GM21515 (cell line): ENCODE data around the gene SGSM2.

Experiments
- ATAC-seq: cut with Tn5 transposase; IDR thresholded peaks from one replicate; pipeline ENCODE4 v1.9.1; 2021; ENCODE audit not compliant: unreplicated experiment

SGSM2 gene

GRCh38 chr17:2335726-2336214 lies 1.5 kb upstream of the SGSM2 start:
- ATAC-seq, result no peak

GRCh38 chr17:2336215-2336851 lies 968 bp upstream of the SGSM2 start, which contains the start of gene TSR1:
Gene TSR1 (minus strand): TSS chr17:2336457. CDS start chr17:2336427, 30 bp downstream.
- ATAC-seq, result peak; percentile 85

GRCh38 chr17:2337544-2338314 lies 428 bp downstream of the SGSM2 start:
- peak; percentile 3 for ATAC-seq

- no peak for ATAC-seq
Observed at GRCh38 chr17:2338315-2338657, 985 bp downstream of the SGSM2 start.

- ATAC-seq, result no peak
Observed at GRCh38 chr17:2343421-2343820, 6.1 kb downstream of the SGSM2 start.

- ATAC-seq, result no peak
Observed at GRCh38 chr17:2344528-2344927, 7.2 kb downstream of the SGSM2 start.

GRCh38 chr17:2346475-2346874 lies 9.2 kb downstream of the SGSM2 start:
- ATAC-seq, result no peak

- no peak for ATAC-seq
Observed at GRCh38 chr17:2347805-2348685, 10.7 kb downstream of the SGSM2 start.

- no peak for ATAC-seq
Observed at GRCh38 chr17:2351269-2351668, 14.0 kb downstream of the SGSM2 start.

- ATAC-seq, result no peak
Observed at GRCh38 chr17:2354311-2354710, 17.0 kb downstream of the SGSM2 start.

- ATAC-seq, result no peak
Observed at GRCh38 chr17:2357237-2357636, 19.9 kb downstream of the SGSM2 start.

GRCh38 chr17:2357931-2358434 lies 20.7 kb downstream of the SGSM2 start:
- ATAC-seq, result no peak

- no peak for ATAC-seq
Observed at GRCh38 chr17:2361010-2361760, 23.9 kb downstream of the SGSM2 start.

GRCh38 chr17:2362016-2362415 lies 24.7 kb downstream of the SGSM2 start:
- no peak for ATAC-seq

- ATAC-seq, result no peak
Observed at GRCh38 chr17:2362416-2362815, 25.1 kb downstream of the SGSM2 start.

- no peak for ATAC-seq
Observed at GRCh38 chr17:2362881-2363280, 25.6 kb downstream of the SGSM2 start.

- ATAC-seq, result no peak
Observed at GRCh38 chr17:2363318-2363717, 26.0 kb downstream of the SGSM2 start.

GRCh38 chr17:2363851-2364762 lies 26.8 kb downstream of the SGSM2 start:
- no peak for ATAC-seq

GRCh38 chr17:2364763-2365116 lies 27.4 kb downstream of the SGSM2 start:
- ATAC-seq, result no peak

GRCh38 chr17:2365132-2365531 lies 27.8 kb downstream of the SGSM2 start:
- ATAC-seq, result no peak
